Measurements from ENCODE around the gene BIRC6.

Gene BIRC6

DNA sequence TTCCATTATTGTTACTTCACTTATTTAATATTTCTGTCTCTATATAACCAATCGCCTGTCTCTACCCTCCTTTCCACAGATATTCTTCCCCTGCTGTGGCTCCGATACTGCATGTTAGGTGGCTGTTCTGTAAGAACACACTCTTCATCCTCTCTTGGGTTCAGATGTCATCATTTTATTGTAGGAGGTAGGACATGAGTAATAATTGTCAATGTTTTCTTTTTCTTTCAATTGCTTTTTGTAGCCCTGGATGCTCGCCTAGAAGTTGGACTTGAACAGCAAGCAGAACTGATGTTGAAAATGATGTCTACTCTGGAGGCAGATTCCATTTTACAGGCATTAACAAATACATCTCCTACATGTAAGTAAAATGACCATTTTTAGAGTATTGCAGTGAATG is 128.6 kb downstream of the BIRC6 start:
- TF ChIP-seq, protein P1, sequence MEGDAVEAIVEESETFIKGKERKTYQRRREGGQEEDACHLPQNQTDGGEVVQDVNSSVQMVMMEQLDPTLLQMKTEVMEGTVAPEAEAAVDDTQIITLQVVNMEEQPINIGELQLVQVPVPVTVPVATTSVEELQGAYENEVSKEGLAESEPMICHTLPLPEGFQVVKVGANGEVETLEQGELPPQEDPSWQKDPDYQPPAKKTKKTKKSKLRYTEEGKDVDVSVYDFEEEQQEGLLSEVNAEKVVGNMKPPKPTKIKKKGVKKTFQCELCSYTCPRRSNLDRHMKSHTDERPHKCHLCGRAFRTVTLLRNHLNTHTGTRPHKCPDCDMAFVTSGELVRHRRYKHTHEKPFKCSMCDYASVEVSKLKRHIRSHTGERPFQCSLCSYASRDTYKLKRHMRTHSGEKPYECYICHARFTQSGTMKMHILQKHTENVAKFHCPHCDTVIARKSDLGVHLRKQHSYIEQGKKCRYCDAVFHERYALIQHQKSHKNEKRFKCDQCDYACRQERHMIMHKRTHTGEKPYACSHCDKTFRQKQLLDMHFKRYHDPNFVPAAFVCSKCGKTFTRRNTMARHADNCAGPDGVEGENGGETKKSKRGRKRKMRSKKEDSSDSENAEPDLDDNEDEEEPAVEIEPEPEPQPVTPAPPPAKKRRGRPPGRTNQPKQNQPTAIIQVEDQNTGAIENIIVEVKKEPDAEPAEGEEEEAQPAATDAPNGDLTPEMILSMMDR (conservative IDR thresholded peaks at IDR 0.05; ENCODE audit: low read depth, low read length), result no peak
- no peak for DNase-seq (ENCODE audit: low read depth)
- H3K4me3 ChIP-seq (ENCODE audit: low read length), result no peak overlapping the region

DNA sequence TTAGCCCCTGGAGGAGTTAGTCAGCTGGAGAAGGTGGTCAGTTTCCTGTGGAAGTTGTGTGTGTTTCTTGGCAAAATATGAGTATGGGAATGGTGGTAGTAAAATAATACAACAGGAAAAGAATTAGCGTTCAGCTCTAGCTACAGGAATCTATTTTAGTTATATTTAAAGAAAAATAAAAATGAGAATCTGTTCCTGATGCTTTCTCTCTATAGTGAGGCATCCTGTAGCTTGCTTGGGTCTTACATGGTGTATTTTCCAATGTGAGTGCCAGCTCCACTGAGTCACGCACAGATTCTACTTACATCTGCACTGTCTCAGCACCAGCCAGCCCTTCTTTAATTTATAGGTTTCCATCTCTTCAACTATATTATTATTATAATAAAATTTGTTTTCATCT is 132.2 kb downstream of the BIRC6 start:
- TF ChIP-seq, protein P1 (conservative IDR thresholded peaks at IDR 0.05; ENCODE audit: low read depth, low read length), result no peak
- DNase-seq (ENCODE audit: low read depth), result no peak
- no peak overlapping the region for H3K4me3 ChIP-seq (ENCODE audit: low read length)

DNA sequence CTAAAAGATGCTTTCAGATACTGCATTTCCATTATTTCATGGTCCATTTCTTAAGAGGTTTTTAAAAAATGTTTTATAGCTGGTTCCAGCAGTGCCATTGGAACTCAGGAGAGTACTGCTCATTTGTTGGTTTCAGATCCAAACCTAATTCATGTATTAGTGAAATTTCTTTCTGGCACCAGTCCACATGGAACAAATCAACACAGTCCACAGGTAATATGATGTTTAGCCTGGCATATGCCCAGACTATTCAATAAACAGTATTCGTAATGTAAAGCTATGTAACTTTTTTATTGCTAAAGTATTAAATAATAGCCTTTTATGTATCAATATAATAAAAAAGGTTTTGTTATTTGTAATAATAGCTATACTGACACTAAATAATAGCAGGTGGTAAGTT is 134.5 kb downstream of the BIRC6 start:
- TF ChIP-seq, protein P1 (conservative IDR thresholded peaks at IDR 0.05; ENCODE audit: low read depth, low read length), result no peak
- H3K4me3 ChIP-seq (ENCODE audit: low read length), result no peak overlapping the region
- no peak for DNase-seq (ENCODE audit: low read depth)

DNA sequence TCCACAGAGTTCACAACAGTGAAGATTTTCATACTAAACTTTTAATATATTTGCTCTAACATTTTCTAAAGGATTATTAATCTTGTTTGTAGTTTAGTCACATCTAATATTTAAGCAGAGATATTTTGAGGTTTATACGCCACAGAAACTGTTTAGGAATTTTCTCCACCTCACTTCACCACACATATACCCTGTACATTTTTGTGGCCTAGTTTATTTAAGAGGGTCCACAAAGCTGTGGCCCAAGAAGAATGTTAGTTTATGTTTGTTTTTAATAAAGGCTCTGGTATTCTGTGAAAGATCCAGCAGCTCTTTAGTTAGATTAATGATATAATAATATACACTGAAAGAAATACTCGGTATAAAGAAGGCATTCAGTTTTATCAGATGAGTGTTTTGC is 138.3 kb downstream of the BIRC6 start:
- TF ChIP-seq, protein P1 (conservative IDR thresholded peaks at IDR 0.05; ENCODE audit: low read depth, low read length), result no peak
- H3K4me3 ChIP-seq (ENCODE audit: low read length), result no peak overlapping the region
- DNase-seq (ENCODE audit: low read depth), result no peak

DNA sequence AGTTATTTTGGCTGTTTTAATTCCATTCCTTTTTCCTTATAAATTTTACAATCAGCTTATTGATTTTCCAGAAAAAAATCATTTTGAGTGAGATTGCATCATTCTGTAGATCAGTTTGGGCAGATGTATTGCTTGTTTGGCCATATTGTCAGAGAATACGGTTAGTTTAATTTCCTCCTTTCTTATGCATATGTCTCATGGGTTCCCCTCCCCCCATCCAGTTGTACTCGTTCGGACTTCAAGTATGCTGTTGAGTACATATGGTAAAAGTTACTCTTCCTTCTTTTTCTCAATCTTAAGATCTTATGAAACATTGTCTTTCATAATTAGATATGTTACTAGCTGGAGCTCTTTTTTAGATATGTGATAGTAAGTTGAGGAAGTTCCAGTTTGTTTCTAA is 139.8 kb downstream of the BIRC6 start:
- no peak for DNase-seq (ENCODE audit: low read depth)
- no peak overlapping the region for H3K4me3 ChIP-seq (ENCODE audit: low read length)
- TF ChIP-seq, protein P1 (conservative IDR thresholded peaks at IDR 0.05; ENCODE audit: low read depth, low read length), result no peak

DNA sequence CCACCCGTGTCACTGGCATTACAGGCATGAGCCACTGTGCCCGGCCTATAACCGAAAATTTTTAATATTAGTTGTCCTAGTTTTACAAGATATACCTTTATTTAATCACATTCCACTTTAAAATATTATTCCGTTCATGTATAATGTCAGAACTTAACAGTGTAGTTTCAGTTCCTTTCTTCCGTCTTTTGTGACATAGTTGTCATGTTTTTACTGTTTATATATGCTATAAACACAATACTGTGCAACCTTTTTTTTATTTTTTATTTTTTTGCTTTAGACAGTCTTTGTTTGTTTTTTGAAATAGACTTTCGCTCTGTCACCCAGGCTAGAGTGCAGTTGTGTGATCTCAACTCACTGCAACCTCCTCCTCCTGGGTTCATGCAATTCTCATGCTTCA is 141.5 kb downstream of the BIRC6 start:
- no peak for DNase-seq (ENCODE audit: low read depth)
- TF ChIP-seq, protein P1 (conservative IDR thresholded peaks at IDR 0.05; ENCODE audit: low read depth, low read length), result no peak
- no peak overlapping the region for H3K4me3 ChIP-seq (ENCODE audit: low read length)

DNA sequence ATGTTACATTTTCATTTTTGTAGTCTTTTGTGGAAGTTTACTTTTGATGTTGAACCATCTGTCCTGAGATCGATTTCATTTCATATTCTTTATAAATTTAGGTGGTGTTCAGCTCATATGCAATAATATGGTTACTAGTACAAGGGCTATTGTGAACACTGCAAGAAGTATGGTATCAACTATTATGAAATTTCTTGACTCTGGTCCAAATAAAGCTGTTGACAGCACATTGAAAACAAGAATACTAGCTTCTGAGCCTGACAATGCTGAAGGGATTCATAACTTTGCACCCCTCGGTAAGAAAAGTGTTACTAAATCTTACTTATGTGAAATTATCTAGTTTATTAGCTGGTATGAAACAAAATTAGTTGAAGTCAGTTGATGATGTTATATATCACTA is 146.1 kb downstream of the BIRC6 start:
- TF ChIP-seq, protein P1 (conservative IDR thresholded peaks at IDR 0.05; ENCODE audit: low read depth, low read length), result no peak
- no peak for DNase-seq (ENCODE audit: low read depth)
- no peak overlapping the region for H3K4me3 ChIP-seq (ENCODE audit: low read length)

All from retinal pigment epithelial cell (primary cell).